Mucosa of descending colon (tissue), 3 donors: ENCODE results near the gene LRRC1. TPM values are rescaled to one million over a fixed set of nuclear protein-coding genes. Genes with fewer than 3 reads are reported as not detected.
A peak's percentile ranks its signal among the peaks of the same experiment; 100 is the strongest.

Source experiments
- ATAC-seq: fragments of 200-7000 bp; cut with Tn5 transposase; one replicate; pipeline ENCODE4 v1.9.1; 2020; ENCODE audit warnings: mild to moderate bottlenecking, moderate library complexity
- DNase-seq, 3 donors: peaks; one replicate each; pipeline ENCODE4 v3.0.0-alpha.2; 2020
- H3K36me3 ChIP-seq: fragments of 200-600 bp; one replicate; pipeline ENCODE4 v1.8.0; 2021; ENCODE audit warnings: low read depth, mild to moderate bottlenecking
- H3K4me1 ChIP-seq: fragments of 200-600 bp; one replicate; pipeline ENCODE4 v1.8.0; 2021; ENCODE audit warnings: low read depth, mild to moderate bottlenecking
- H3K4me3 ChIP-seq: fragments of 200-600 bp; one replicate; pipeline ENCODE4 v1.8.0; 2021; ENCODE audit warnings: mild to moderate bottlenecking
- H3K9me3 ChIP-seq: fragments of 200-600 bp; one replicate; pipeline ENCODE4 v1.8.0; 2021; ENCODE audit warnings: mild to moderate bottlenecking
- intact Hi-C, 2 donors: fragments of 100-400 bp; cut with DNase I in 1 of 2; cut with micrococcal nuclease in 1 of 2; formaldehyde crosslinking; loops; one replicate each; pipeline versions ENCODE4 v1.11.0 to v1.11.1; 2022; cut with DNase I, micrococcal nuclease
- total RNA-seq, 3 donors: library from RNA; stranded (reverse); fragmentation: NEBNext Ultra II Directional in 2 of 3; extraction: Animal tissue kit (Norgen Biotek cat#: 25700) in 2 of 3; gene quantifications; one replicate each; pipeline versions ENCODE4 v1.2.1 to v1.2.4, GENCODE V29; 2021 to 2023
- TF ChIP-seq, protein P1 (sequence below): fragments of 200-600 bp; IDR thresholded peaks from one replicate; pipeline ENCODE4 v1.8.0; 2022; ENCODE audit warnings: antibody characterized with exemption, mild to moderate bottlenecking
- donor health status: DM: no; HTN: no; CAD: no; lungs with moderate emphysema.
- donor health status: DM: no; HTN: no; CAD: no.
- donor health status: DM: no; HTN: yes; CAD: no.

Gene LRRC1
- total RNA-seq, 3 donors from 2014 or later: 57.7 to 105 (median 89.4) TPM

DNA sequence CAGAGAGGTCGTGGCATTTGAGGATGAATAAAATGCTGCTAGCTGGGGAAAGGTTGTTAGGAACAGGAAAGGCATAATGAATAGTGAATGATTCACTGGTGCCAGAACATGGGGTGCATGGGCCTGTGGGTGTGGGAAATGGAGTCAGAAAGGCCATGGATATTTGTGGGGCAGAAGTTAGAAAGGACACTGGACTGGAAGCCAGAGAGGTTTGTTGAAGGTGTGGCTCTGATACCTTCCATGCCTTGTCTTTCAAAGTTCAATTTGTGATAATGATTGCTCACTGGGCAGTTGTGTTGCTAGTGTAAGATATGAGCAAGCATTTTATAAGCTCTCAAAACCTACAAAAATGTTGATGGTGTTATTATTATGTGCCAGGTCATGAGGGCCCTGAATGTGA lies 32.7 kb downstream of the LRRC1 start:
- peak; percentile 73 for ATAC-seq
- DNase-seq: no peak
- H3K36me3 ChIP-seq: no peaks in the 10 kb centered on the region
- TF ChIP-seq, protein P1, sequence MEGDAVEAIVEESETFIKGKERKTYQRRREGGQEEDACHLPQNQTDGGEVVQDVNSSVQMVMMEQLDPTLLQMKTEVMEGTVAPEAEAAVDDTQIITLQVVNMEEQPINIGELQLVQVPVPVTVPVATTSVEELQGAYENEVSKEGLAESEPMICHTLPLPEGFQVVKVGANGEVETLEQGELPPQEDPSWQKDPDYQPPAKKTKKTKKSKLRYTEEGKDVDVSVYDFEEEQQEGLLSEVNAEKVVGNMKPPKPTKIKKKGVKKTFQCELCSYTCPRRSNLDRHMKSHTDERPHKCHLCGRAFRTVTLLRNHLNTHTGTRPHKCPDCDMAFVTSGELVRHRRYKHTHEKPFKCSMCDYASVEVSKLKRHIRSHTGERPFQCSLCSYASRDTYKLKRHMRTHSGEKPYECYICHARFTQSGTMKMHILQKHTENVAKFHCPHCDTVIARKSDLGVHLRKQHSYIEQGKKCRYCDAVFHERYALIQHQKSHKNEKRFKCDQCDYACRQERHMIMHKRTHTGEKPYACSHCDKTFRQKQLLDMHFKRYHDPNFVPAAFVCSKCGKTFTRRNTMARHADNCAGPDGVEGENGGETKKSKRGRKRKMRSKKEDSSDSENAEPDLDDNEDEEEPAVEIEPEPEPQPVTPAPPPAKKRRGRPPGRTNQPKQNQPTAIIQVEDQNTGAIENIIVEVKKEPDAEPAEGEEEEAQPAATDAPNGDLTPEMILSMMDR: no peak
- no peaks in the 10 kb centered on the region for H3K9me3 ChIP-seq
- intact Hi-C loops: no loop called here
- peaks cover 79% of the 10 kb centered on the region for H3K4me1 ChIP-seq
- no peak overlapping the region for H3K4me3 ChIP-seq

DNA sequence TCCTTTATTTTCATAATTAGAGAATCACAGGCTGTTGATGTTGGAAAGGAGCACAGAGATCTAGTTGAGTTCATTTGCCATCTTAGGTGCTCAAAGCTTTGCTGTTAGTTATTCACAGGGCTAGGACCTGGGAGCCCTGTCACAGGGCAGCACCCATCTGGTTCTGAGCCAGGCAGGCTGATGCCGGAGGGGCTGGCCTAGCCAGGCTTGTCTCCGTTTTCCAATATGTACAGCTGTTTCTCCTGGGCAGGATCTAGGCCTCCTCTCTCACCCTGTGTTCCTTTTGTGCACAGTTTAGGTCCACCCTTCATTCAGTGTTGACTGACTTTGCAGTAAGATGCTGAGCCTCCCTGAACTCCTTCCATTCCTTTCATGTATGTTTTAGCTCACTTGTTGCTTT lies 33.4 kb downstream of the LRRC1 start:
- peaks cover 79% of the 10 kb centered on the region for H3K4me1 ChIP-seq
- H3K36me3 ChIP-seq: no peaks in the 10 kb centered on the region
- no peaks in the 10 kb centered on the region for H3K9me3 ChIP-seq
- ATAC-seq (peak; percentile 5), DNase-seq (no peak)
- no peak overlapping the region for H3K4me3 ChIP-seq
- TF ChIP-seq, protein P1: no peak
- intact Hi-C loops: no loop called here

DNA sequence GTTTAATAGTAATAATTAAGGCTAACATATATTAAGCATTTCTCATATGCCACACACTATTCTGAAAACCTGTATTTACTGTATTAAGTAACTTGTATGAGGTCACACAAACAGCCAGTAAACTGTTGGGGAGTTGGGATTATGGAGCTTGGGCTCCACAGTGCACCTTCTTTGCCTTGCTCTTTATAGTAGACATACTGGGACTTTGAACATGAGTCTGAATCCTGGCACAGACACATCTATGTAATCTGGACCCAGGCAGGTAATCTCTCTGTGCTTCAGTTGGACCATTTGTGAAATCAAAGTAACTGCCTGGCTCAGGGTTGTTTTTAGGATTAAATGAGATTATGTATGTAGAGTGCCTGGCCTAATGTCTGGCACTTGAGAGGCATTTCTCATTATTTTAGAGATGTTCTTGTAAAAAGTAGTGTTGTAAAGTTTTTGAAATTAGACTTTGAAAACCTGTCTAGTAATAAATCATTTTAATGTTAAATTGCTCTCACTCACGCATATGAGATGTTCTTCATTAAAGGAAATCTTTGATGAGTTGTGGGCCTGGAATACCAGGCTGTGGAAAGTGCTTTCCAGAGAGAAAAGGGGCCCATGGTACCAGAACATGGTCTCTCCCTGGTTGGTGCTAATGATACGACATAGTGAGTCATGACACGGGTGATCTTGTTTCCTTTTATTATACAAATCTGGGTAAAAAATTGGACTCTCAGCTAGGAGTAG lies 34.3 kb downstream of the LRRC1 start:
- H3K36me3 ChIP-seq: no peaks in the 10 kb centered on the region
- DNase-seq: no peak
- ATAC-seq: peak; percentile 40
- intact Hi-C loops: no loop called here
- H3K4me3 ChIP-seq: no peak overlapping the region
- TF ChIP-seq, protein P1: no peak
- no peaks in the 10 kb centered on the region for H3K9me3 ChIP-seq
- H3K4me1 ChIP-seq: peaks cover 78% of the 10 kb centered on the region

DNA sequence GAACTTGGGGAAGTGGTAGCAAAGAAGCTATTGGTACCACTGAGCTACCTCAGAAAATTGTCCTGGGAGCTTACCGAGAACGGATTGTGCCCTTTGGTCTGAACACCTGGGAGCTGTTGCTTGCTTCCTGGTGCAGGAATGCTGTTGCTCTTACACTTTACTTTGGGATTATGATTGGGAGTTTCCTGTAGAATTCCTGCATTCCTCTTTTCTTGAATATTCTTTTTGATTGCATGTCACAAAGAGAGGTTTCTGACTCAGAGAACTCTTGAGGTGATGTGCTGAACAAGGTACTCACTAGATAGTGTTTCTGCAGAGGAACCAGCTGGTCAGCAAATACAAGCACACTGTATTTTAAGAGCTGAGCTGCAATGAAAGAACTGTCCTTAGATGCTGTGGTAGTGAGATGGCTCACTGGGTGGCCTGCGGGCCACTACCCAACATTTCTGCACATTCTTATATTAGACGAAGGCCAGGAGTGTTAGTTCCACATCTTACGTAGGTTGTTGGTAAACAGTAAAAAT lies 35.0 kb downstream of the LRRC1 start:
- intact Hi-C loops: no loop called here
- peak; percentile 74 for ATAC-seq
- peak in 1 of 3 donors; percentile 56 for DNase-seq
- TF ChIP-seq, protein P1: no peak
- Histone ChIP-seq H3K9me3 (no peaks in the 10 kb centered on the region), H3K4me3 (no peak overlapping the region), H3K36me3 (no peaks in the 10 kb centered on the region), H3K4me1 (peaks cover 71% of the 10 kb centered on the region)

DNA sequence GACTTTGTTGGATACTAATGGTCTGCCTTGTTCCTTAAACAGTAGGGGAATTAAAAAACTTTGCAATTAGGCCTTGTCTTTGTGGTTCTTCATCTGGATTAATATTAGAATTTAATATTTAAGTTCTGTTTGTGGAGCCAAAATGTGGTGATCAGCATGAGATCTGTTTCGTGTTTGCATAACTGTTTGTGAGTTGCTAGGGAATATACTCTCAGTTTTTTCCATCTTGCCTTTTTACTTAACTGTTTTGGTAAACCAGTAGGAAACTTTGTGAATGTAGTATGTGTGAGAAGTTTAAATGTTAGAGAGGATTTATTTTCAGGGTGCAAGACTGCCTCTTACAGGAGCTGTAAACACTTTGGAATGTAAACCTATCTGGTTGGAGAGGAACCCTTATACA lies 35.6 kb downstream of the LRRC1 start:
- Histone ChIP-seq H3K9me3 (no peaks in the 10 kb centered on the region), H3K36me3 (no peaks in the 10 kb centered on the region), H3K4me3 (no peak overlapping the region), H3K4me1 (peaks cover 65% of the 10 kb centered on the region)
- ATAC-seq: no peak
- TF ChIP-seq, protein P1: no peak
- DNase-seq: no peak
- intact Hi-C loops: no loop called here
